Measurements from ENCODE around the gene MTMR2. TPM values are rescaled to one million over a fixed set of nuclear protein-coding genes. Genes with fewer than 3 reads are reported as not detected.
"Not testable (repeated sequence)": the region's sequence is repeated elsewhere in the genome, so short reads cannot be mapped to it uniquely, and the experiment has no call there.

Gene MTMR2
- total RNA-seq, 1 donor from 2014 or later: 25.3 TPM

- DNase-seq: not testable (repeated sequence)
Measured at GRCh38 chr11:95806464-95806863, 117.4 kb downstream of the MTMR2 start.

- DNase-seq: no peak
Measured at GRCh38 chr11:95805869-95806268, 118.0 kb downstream of the MTMR2 start.

GRCh38 chr11:95803973-95804372 is 119.9 kb downstream of the MTMR2 start:
- DNase-seq: no peak

- DNase-seq: no peak
Measured at GRCh38 chr11:95802806-95803205, 121.1 kb downstream of the MTMR2 start.

- DNase-seq: no peak
Measured at GRCh38 chr11:95800438-95800837, 123.5 kb downstream of the MTMR2 start.

GRCh38 chr11:95799546-95799945 is 124.4 kb downstream of the MTMR2 start:
- peak; percentile 39 for DNase-seq

GRCh38 chr11:95796501-95796900 is 127.4 kb downstream of the MTMR2 start:
- DNase-seq: no peak

- no peak for DNase-seq
Measured at GRCh38 chr11:95795627-95796295, 128.1 kb downstream of the MTMR2 start.

GRCh38 chr11:95794086-95794485 is 129.8 kb downstream of the MTMR2 start:
- DNase-seq: no peak

GRCh38 chr11:95793116-95793515 is 130.8 kb downstream of the MTMR2 start:
- no peak for DNase-seq

GRCh38 chr11:95792700-95793099 is 131.2 kb downstream of the MTMR2 start:
- no peak for DNase-seq

- DNase-seq: no peak
Measured at GRCh38 chr11:95792200-95792599, 131.7 kb downstream of the MTMR2 start.

- DNase-seq: no peak
Measured at GRCh38 chr11:95791709-95792033, 132.2 kb downstream of the MTMR2 start.

- DNase-seq: peak; percentile 51
Measured at GRCh38 chr11:95790933-95791708, 132.8 kb downstream of the MTMR2 start.

GRCh38 chr11:95790123-95790932 is 133.6 kb downstream of the MTMR2 start, which contains the start of gene CEP57:
Gene CEP57, plus strand, starts transcription at chr11:95790498. Its CDS starts 201 bp downstream, at chr11:95790699.
- DNase-seq: peak; percentile 97

GRCh38 chr11:95789506-95790122 is 134.3 kb downstream of the MTMR2 start, which contains the start of gene FAM76B:
Gene FAM76B, minus strand, starts transcription at chr11:95789782. Its CDS starts 304 bp downstream, at chr11:95789478.
- DNase-seq: peak; percentile 100

- DNase-seq: peak; percentile 69
Measured at GRCh38 chr11:95788921-95789505, 134.9 kb downstream of the MTMR2 start.
